Measurements from ENCODE around the gene CD2AP. TPM values are rescaled to one million over a fixed set of nuclear protein-coding genes. Genes with fewer than 3 reads are reported as not detected.

Gene CD2AP
- total and polyA plus RNA-seq, 2 of the 8 experiments (the other 6 are each of a cell fraction or from before 2014, with no cell fraction given): 8.6 to 75.6 TPM

DNA sequence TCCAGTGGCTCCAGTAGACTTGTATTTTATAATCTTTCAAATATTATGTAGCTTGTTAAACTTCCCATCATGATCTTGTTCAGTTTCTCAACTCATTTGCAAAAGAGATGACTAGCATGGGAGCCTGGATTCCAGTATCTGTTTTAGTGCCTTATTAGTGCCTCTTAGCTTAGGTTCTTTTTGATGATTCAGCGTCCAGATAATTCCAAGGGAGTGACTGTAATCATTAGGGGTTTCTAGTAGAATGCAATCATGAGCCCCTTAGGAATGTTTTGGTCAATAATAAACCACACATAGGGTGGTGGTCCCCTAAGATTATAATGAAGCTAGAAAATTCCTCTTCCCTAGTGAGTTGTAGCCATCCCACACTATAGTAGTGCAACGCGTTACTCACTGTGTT, 7.0 kb downstream of the CD2AP start (continued):
- no peak for TF ChIP-seq SP1 (IDR thresholded peaks at IDR 0.05; ENCODE audit: low read depth, low read length)
- TF ChIP-seq, protein P1, sequence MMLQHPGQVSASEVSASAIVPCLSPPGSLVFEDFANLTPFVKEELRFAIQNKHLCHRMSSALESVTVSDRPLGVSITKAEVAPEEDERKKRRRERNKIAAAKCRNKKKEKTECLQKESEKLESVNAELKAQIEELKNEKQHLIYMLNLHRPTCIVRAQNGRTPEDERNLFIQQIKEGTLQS (IDR thresholded peaks at IDR 0.05; ENCODE audit: insufficient read depth, low read depth, low read length): no peak
